Tongue (tissue), 2 donors: ENCODE data around the gene RAB40C. TPM values are rescaled to one million over a fixed set of nuclear protein-coding genes. Genes with fewer than 3 reads are reported as not detected.
"Not testable (repeated sequence)": the region's sequence is repeated elsewhere in the genome, so short reads cannot be mapped to it uniquely, and the experiment has no call there.

ENCODE experiments used
- DNase-seq: peaks from one replicate; pipeline ENCODE4 v3.0.0-alpha.2; 2015
- total RNA-seq: library from RNA; depleted of rRNA; stranded (reverse); fragments of >200 nt; gene quantifications from one replicate; pipeline ENCODE4 v1.2.3, GENCODE V29; 2014

The RAB40C gene
- total RNA-seq, 1 donor from 2014 or later, result 18.2 TPM

GRCh38 chr16:590815-591200 lies 942 bp downstream of the RAB40C start:
- no peak for DNase-seq

- no peak for DNase-seq
These were observed 1.4 kb downstream of the RAB40C start for GRCh38 chr16:591231-591630.

- no peak for DNase-seq
These were observed 2.1 kb downstream of the RAB40C start for GRCh38 chr16:591892-592517.

- DNase-seq, result peak; percentile 55
These were observed 2.8 kb downstream of the RAB40C start for GRCh38 chr16:592518-593306.

GRCh38 chr16:593406-593805 lies 3.5 kb downstream of the RAB40C start:
- no peak for DNase-seq

GRCh38 chr16:593807-594206 lies 3.9 kb downstream of the RAB40C start:
- DNase-seq, result no peak

GRCh38 chr16:595094-595528 lies 5.2 kb downstream of the RAB40C start:
- DNase-seq, result no peak

- no peak for DNase-seq
These were observed 6.3 kb downstream of the RAB40C start for GRCh38 chr16:595942-596735.

GRCh38 chr16:596736-597060 lies 6.8 kb downstream of the RAB40C start:
- DNase-seq, result no peak

GRCh38 chr16:597655-598054 lies 7.8 kb downstream of the RAB40C start:
- not testable (repeated sequence) for DNase-seq

- no peak for DNase-seq
These were observed 9.2 kb downstream of the RAB40C start for GRCh38 chr16:598823-599739.

- DNase-seq, result no peak
These were observed 10.9 kb downstream of the RAB40C start for GRCh38 chr16:600781-601180.

GRCh38 chr16:603933-604332 lies 14.1 kb downstream of the RAB40C start:
- DNase-seq, result no peak

- DNase-seq, result no peak
These were observed 16.9 kb downstream of the RAB40C start for GRCh38 chr16:606656-607307.

GRCh38 chr16:608019-608418 lies 18.2 kb downstream of the RAB40C start:
- no peak for DNase-seq

GRCh38 chr16:609316-609715 lies 19.4 kb downstream of the RAB40C start:
- no peak for DNase-seq

- no peak for DNase-seq
These were observed 20.1 kb downstream of the RAB40C start for GRCh38 chr16:609984-610383.

GRCh38 chr16:610513-611381 lies 20.9 kb downstream of the RAB40C start:
- peak; percentile 28 for DNase-seq

GRCh38 chr16:615122-615521 lies 25.3 kb downstream of the RAB40C start:
- no peak for DNase-seq

- DNase-seq, result no peak
These were observed 27.1 kb downstream of the RAB40C start for GRCh38 chr16:616733-617586.
